ENCODE results near the gene TNFRSF13B. TPM values are rescaled to one million over a fixed set of nuclear protein-coding genes. Genes with fewer than 3 reads are reported as not detected.

The TNFRSF13B gene
- polyA plus RNA-seq, 4 donors = 0.13 to 3.0 (median 2.0) TPM; not detected in 1

DNA sequence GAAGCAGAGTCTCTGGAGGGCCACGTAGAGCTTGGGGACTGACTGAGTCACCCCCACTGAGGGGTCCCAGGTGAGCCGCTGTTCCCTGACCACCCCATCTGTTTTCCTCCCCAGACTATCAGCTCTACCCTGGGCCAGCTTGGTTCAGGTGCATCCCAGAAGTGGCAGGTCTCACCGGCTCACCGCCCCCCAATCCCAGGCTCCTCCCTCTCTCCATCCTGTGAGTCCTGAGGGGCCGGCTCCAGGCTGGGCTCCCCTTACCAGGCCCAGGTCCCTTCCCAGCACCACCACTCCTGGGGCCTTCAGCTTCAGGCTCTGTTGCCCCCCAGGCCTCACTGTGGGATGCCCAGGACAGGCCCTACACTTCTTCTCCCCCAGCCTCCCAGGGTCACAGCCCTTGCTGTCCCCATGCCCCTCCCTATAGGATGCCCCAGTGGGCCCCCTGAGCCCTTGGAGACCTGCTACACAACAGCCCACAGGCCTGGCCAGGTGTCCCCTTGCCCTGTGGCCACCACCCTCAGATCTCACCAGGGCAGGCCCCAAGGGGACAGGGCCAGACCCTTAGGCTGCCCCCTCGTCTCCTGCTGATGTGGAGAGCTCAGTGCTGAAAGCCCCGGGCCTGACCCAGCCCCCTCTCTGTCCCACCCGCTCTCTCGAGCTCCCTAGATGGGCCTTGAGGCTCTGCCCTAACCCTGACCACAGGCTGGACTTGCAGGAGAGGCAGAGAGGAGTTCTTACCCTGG is 40.4 kb downstream of the TNFRSF13B start:
- Histone ChIP-seq H3K27me3 (ENCODE audit: control insufficient read depth in 3 of 3, insufficient read depth in 3 of 3, low read length in 3 of 3) (no peaks in the 10 kb centered on the region), H3K36me3 (ENCODE audit: control insufficient read depth in 3 of 3, insufficient read depth in 2 of 3, low read depth in 1 of 3, low read length in 3 of 3) (no peaks in the 10 kb centered on the region), H3K9me3 (ENCODE audit: control insufficient read depth in 2 of 2, insufficient read depth in 1 of 2, low read depth in 1 of 2, low read length in 1 of 2) (no peaks in the 10 kb centered on the region), H3K27ac (ENCODE audit: low read depth in 1 of 3, low read length in 2 of 3) (no peak overlapping the region), H3K4me3 (ENCODE audit: low read depth in 1 of 3, low read length in 3 of 3) (no peak overlapping the region), H3K4me1 (ENCODE audit: control insufficient read depth in 3 of 3, insufficient read depth in 2 of 3, low read depth in 1 of 3, low read length in 2 of 3) (no peaks in the 10 kb centered on the region)
- FAIRE-seq (no peak), DNase-seq (no peak)
- WGBS, 3 donors = 75 to 81% (median 80%) methylated on average over 9 of the region's 9 CpGs

DNA sequence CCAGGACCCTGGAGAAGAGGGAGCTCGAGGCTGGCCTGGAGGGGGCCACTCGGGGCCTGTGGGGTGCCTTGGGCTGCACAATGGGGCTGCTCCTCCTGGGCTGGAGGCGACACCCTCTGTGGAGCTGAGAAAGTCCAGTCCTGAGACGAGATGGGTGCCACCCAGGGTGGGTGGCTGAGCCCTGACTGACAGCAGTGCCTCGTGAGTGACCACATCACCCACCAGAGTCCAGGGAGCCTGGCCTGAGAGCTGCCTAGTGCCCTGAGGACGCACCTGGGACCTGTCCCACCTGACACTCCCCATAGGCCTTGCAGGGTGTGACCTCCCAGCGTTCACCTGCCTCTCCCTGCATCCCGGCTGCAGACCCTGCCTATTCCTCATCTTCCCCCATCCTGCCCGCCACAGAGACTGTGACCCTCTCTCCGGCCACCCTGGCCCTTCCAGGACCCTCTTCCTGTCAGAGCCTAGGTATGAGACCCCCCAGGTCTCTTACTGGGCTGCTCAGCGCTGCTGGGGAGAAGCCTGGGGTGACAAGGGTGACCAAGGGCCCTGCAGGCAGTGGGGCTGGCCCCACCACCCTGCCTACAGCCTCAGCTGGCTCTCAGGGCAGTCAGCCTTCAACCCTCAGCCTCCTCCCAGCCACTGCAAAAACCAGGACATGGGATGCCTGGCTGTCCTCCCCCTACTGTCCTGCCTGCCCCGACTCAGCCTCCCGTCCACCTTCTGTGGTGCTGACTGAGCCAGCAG is 41.2 kb downstream of the TNFRSF13B start:
- Histone ChIP-seq H3K9me3 (ENCODE audit: control insufficient read depth in 2 of 2, insufficient read depth in 1 of 2, low read depth in 1 of 2, low read length in 1 of 2) (no peaks in the 10 kb centered on the region), H3K36me3 (ENCODE audit: control insufficient read depth in 3 of 3, insufficient read depth in 2 of 3, low read depth in 1 of 3, low read length in 3 of 3) (no peaks in the 10 kb centered on the region), H3K27ac (ENCODE audit: low read depth in 1 of 3, low read length in 2 of 3) (no peak overlapping the region), H3K4me1 (ENCODE audit: control insufficient read depth in 3 of 3, insufficient read depth in 2 of 3, low read depth in 1 of 3, low read length in 2 of 3) (no peaks in the 10 kb centered on the region), H3K27me3 (ENCODE audit: control insufficient read depth in 3 of 3, insufficient read depth in 3 of 3, low read length in 3 of 3) (no peaks in the 10 kb centered on the region), H3K4me3 (ENCODE audit: low read depth in 1 of 3, low read length in 3 of 3) (no peak overlapping the region)
- 75 to 84% (median 82%) methylated on average over 12 to 13 of the region's 13 CpGs for whole genome bisulfite sequencing, 3 donors
- FAIRE-seq = no peak
- DNase-seq = no peak

DNA sequence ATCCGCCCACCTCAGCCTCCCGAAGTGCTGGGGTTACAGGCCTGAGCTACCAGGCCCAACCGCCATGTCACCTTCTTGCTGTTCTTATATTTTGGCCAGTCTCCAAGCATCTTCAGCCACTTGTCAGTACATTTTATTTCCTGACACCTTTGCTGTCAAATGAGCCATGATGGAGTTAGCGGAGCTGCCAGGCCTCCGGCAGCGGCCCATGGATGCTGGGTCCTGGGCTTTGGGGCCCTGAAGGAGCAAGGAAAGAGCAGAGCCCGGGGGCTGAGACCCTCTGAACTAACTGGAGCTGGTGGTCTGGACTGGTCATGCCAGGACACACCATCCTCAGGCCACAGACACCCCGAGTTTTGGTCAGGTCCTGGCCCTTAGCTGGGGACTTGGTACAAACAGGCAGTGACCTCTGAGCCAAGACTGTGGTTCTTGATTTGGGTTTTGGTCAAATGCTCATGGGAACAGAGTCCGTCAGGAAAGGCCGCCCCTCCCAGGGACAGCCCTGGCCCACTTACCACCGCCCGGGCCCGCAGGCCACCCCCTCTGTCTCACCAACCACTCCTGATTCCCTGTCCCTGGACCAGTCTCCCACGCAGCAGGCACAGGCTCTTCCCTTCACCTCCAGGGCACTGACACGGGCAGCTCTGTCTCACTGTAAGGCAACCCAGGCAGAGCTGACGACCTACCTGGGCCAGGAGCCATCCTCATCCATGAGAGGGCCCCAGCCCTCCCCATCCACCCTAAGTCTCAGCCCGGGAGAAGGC is 42.0 kb downstream of the TNFRSF13B start:
- Histone ChIP-seq H3K4me3 (ENCODE audit: low read depth in 1 of 3, low read length in 3 of 3) (no peak overlapping the region), H3K9me3 (ENCODE audit: control insufficient read depth in 2 of 2, insufficient read depth in 1 of 2, low read depth in 1 of 2, low read length in 1 of 2) (no peaks in the 10 kb centered on the region), H3K27ac (ENCODE audit: low read depth in 1 of 3, low read length in 2 of 3) (no peak overlapping the region), H3K4me1 (ENCODE audit: control insufficient read depth in 3 of 3, insufficient read depth in 2 of 3, low read depth in 1 of 3, low read length in 2 of 3) (no peaks in the 10 kb centered on the region), H3K27me3 (ENCODE audit: control insufficient read depth in 3 of 3, insufficient read depth in 3 of 3, low read length in 3 of 3) (no peaks in the 10 kb centered on the region), H3K36me3 (ENCODE audit: control insufficient read depth in 3 of 3, insufficient read depth in 2 of 3, low read depth in 1 of 3, low read length in 3 of 3) (no peaks in the 10 kb centered on the region)
- 86 to 92% (median 87%) methylated on average over 16 to 17 of the region's 17 CpGs for WGBS, 3 donors
- DNase-seq (no peak), FAIRE-seq (no peak)

DNA sequence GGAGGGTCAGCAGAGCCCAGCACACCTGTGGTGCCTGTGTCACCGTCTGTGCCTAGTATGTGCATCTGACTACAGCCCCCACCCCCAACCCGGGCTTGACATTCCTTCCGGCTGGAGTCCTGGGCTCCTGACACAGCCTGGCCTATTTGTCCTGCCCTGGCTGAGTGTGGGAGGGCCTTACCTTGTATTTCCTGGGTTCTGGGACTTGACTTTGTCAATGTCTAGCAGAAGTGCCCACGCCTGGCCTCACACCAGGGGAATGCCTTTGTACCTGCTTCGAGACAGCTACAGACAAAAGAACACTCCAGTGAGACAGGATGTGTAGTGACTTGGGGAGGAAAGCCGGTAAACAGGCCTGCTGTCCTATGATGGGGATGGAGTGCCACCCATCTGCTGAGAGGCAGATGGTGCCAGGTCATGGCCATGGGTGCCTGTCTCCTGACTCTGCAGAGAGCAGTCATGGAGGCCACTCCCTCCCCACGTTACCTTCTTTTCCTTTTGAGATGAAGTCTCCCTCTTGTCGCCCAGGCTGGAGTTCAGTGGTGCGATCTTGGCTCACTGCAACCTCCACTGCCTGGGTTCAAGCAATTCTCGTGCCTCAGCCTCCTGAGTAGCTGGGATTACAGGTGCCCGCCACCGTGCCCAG is 42.8 kb downstream of the TNFRSF13B start:
- Histone ChIP-seq H3K27me3 (ENCODE audit: control insufficient read depth in 3 of 3, insufficient read depth in 3 of 3, low read length in 3 of 3) (no peaks in the 10 kb centered on the region), H3K4me1 (ENCODE audit: control insufficient read depth in 3 of 3, insufficient read depth in 2 of 3, low read depth in 1 of 3, low read length in 2 of 3) (no peaks in the 10 kb centered on the region), H3K4me3 (ENCODE audit: low read depth in 1 of 3, low read length in 3 of 3) (no peak overlapping the region), H3K9me3 (ENCODE audit: control insufficient read depth in 2 of 2, insufficient read depth in 1 of 2, low read depth in 1 of 2, low read length in 1 of 2) (no peaks in the 10 kb centered on the region), H3K27ac (ENCODE audit: low read depth in 1 of 3, low read length in 2 of 3) (no peak overlapping the region), H3K36me3 (ENCODE audit: control insufficient read depth in 3 of 3, insufficient read depth in 2 of 3, low read depth in 1 of 3, low read length in 3 of 3) (no peaks in the 10 kb centered on the region)
- WGBS, 3 donors = 77 to 83% (median 80%) methylated on average over 11 to 12 of the region's 12 CpGs
- DNase-seq (no peak), FAIRE-seq (no peak)

DNA sequence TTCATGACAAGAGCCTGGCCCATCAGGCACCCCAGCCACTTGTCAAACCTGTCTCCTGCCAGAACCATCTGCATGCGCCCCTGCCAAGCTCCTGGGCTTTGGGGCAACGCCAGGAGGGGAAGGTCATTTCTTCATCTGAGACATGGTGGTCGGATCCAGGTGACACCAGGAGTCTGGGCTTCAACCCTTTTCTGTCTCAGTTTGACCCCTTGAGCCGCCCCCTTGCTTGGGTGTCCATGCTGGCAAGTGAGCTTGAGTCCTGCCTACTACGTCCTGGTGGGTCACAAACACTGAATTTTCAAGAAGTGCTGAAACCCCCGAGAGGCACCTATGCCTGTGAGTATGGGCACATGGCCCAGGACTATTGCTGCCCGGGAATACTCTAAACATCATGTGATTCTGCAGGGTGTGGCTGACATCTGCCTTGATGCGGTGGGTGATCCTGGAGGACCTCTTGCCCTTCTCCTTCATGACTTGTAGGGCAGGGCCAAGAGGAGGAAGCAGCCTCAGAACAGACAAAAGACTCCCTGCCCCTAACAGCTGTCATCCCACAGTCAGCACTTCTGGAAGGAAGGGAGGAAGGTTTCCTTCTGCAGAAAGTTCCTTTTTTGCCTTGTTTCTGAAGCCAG is 43.4 kb downstream of the TNFRSF13B start:
- Histone ChIP-seq H3K36me3 (ENCODE audit: control insufficient read depth in 3 of 3, insufficient read depth in 2 of 3, low read depth in 1 of 3, low read length in 3 of 3) (no peaks in the 10 kb centered on the region), H3K27ac (ENCODE audit: low read depth in 1 of 3, low read length in 2 of 3) (no peak overlapping the region), H3K4me1 (ENCODE audit: control insufficient read depth in 3 of 3, insufficient read depth in 2 of 3, low read depth in 1 of 3, low read length in 2 of 3) (no peaks in the 10 kb centered on the region), H3K27me3 (ENCODE audit: control insufficient read depth in 3 of 3, insufficient read depth in 3 of 3, low read length in 3 of 3) (no peaks in the 10 kb centered on the region), H3K9me3 (ENCODE audit: control insufficient read depth in 2 of 2, insufficient read depth in 1 of 2, low read depth in 1 of 2, low read length in 1 of 2) (no peaks in the 10 kb centered on the region), H3K4me3 (ENCODE audit: low read depth in 1 of 3, low read length in 3 of 3) (no peak overlapping the region)
- no peak for DNase-seq
- WGBS, 3 donors = 46 to 71% (median 57%) methylated on average over 8 of the region's 8 CpGs
- FAIRE-seq = no peak

DNA sequence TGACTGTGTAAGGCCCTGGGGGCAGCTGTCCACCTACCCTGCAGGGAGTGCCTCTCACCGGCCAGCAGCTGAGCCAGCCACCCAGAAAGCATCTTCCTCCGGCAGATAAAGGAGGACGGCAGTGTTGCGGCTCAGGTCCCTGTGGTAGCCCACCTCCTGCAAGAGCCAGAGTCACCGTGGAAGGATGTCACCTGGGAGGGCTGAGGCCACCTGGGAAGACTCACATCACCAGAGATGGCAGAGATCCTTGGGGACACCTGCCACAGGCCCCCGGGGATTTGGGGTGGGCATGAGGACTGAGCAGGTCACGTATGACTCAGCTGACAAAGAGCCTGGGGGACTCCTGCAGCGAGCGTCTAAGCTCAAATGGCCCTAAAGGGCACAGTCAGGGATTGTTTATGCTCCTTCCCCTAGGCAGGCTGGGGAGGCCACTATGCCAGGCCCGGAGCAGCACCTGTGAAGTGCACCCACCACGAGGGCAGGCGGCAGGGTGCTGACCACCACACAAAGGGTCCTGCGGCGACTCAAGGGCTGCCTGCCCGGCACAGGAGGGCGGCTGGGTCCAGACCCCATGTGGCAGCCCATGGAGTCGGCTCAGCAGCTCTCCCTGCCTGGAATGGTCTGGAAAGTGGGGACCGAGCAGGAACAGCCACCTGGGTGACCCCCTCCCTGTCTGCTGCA is 44.1 kb downstream of the TNFRSF13B start:
- Histone ChIP-seq H3K27me3 (ENCODE audit: control insufficient read depth in 3 of 3, insufficient read depth in 3 of 3, low read length in 3 of 3) (no peaks in the 10 kb centered on the region), H3K4me3 (ENCODE audit: low read depth in 1 of 3, low read length in 3 of 3) (no peak overlapping the region), H3K27ac (ENCODE audit: low read depth in 1 of 3, low read length in 2 of 3) (no peak overlapping the region), H3K36me3 (ENCODE audit: control insufficient read depth in 3 of 3, insufficient read depth in 2 of 3, low read depth in 1 of 3, low read length in 3 of 3) (no peaks in the 10 kb centered on the region), H3K4me1 (ENCODE audit: control insufficient read depth in 3 of 3, insufficient read depth in 2 of 3, low read depth in 1 of 3, low read length in 2 of 3) (no peaks in the 10 kb centered on the region), H3K9me3 (ENCODE audit: control insufficient read depth in 2 of 2, insufficient read depth in 1 of 2, low read depth in 1 of 2, low read length in 1 of 2) (no peaks in the 10 kb centered on the region)
- WGBS, 3 donors = 78 to 87% (median 81%) methylated on average over 14 to 18 of the region's 18 CpGs
- no peak for DNase-seq
- FAIRE-seq = no peak

DNA sequence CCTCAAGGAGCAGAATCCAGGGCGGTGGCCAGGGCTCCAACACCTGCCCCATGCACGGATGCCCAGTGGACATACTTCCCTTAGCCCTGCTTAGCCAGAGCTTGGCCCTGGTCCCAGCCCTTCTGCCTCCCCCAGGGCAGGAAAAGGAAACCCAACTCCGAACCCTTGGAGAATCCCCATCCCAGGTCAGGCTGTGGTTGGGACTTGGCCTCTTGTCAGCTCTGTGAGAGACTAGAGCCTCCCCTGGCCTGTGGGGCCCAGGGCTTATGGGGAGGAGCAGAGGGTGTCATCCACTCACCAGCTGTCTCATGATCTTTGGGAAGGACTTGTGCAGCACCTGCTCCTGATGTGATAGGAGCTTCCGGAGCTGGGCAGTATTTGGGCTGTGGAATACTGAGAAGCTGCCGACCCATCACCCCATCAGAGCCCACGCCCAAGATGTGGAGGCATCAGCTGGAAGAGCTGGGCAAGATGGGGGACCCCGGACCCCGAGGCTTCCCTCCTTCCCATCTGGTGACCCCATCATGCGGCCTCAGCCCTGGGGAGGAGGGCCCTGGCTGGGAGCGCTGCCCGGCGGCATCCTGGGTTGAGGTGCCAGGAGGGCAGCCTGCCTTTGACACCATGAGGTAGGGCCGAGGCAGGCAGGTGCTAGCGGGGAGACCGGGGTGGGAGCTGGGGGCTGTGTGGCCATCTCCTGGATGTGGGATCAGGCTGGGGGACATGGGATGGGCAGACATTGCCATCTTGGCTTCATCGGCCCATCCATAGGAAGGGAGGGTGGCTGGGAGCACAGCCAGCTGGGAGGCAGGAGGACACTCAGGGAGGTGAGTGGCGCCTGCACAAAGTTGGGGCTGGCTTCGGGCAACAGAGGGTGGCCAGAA is 45.1 kb downstream of the TNFRSF13B start:
- FAIRE-seq (no peak), DNase-seq (no peak)
- no peaks in the 10 kb centered on the region for H3K27me3 ChIP-seq (ENCODE audit: control insufficient read depth in 3 of 3, insufficient read depth in 3 of 3, low read length in 3 of 3)
- H3K4me1 ChIP-seq (ENCODE audit: control insufficient read depth in 3 of 3, insufficient read depth in 2 of 3, low read depth in 1 of 3, low read length in 2 of 3) = no peaks in the 10 kb centered on the region
- 82 to 85% (median 84%) methylated on average over 17 to 18 of the region's 18 CpGs for WGBS, 3 donors
- no peak overlapping the region for H3K4me3 ChIP-seq (ENCODE audit: low read depth in 1 of 3, low read length in 3 of 3)
- no peaks in the 10 kb centered on the region for H3K36me3 ChIP-seq (ENCODE audit: control insufficient read depth in 3 of 3, insufficient read depth in 2 of 3, low read depth in 1 of 3, low read length in 3 of 3)
- H3K27ac ChIP-seq (ENCODE audit: low read depth in 1 of 3, low read length in 2 of 3) = no peak overlapping the region
- H3K9me3 ChIP-seq (ENCODE audit: control insufficient read depth in 2 of 2, insufficient read depth in 1 of 2, low read depth in 1 of 2, low read length in 1 of 2) = no peaks in the 10 kb centered on the region
